GM12872 (cell line): ENCODE results near the gene HOXA11.

Source experiments
- CTCF ChIP-seq: IDR thresholded peaks from 3 replicates; pipeline ENCODE4 v1.5.1; 2011; ENCODE audit warnings: low read depth, mild to moderate bottlenecking, low read length, moderate library complexity; ENCODE audit not compliant: insufficient read depth

Gene HOXA11

GRCh38 chr7:27148031-27148755, 36.8 kb downstream of the HOXA11 start:
- TF ChIP-seq CTCF, result no peak

- TF ChIP-seq CTCF, result no peak
These were observed 37.6 kb downstream of the HOXA11 start, which contains the start of gene HOXA6 for GRCh38 chr7:27147199-27148030. HOXA6 (minus strand) TSS chr7:27147774; CDS start chr7:27147749, 25 bp downstream.

- no peak for TF ChIP-seq CTCF
These were observed 38.4 kb downstream of the HOXA11 start for GRCh38 chr7:27146491-27147198.

- no peak for TF ChIP-seq CTCF
These were observed 39.1 kb downstream of the HOXA11 start for GRCh38 chr7:27145914-27146412.

GRCh38 chr7:27145165-27145913, 39.7 kb downstream of the HOXA11 start:
- TF ChIP-seq CTCF, result no peak

- no peak for TF ChIP-seq CTCF
These were observed 40.3 kb downstream of the HOXA11 start for GRCh38 chr7:27144781-27145164.
